ENCODE data around the gene OSTN.

Gene OSTN

DNA sequence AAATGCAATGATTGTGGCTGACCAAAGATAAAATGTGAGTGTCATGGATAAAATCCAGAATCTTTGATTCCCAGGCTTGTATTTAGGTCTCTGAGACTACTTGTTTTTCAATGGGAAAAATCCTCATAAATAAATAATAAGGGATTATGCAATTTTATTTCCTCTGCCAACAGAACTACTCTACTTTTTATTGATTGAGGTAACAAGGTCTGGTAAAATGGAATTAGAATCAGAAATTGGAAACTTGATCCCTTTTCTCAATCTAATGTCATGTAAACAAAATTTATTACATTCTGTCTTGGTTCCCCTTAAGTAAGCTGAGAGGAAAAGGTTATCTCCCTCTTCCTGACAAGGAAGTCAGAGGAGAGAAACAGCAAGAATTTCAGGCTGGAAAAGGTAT lies 81.8 kb downstream of the OSTN start:
- TF ChIP-seq, protein P1, sequence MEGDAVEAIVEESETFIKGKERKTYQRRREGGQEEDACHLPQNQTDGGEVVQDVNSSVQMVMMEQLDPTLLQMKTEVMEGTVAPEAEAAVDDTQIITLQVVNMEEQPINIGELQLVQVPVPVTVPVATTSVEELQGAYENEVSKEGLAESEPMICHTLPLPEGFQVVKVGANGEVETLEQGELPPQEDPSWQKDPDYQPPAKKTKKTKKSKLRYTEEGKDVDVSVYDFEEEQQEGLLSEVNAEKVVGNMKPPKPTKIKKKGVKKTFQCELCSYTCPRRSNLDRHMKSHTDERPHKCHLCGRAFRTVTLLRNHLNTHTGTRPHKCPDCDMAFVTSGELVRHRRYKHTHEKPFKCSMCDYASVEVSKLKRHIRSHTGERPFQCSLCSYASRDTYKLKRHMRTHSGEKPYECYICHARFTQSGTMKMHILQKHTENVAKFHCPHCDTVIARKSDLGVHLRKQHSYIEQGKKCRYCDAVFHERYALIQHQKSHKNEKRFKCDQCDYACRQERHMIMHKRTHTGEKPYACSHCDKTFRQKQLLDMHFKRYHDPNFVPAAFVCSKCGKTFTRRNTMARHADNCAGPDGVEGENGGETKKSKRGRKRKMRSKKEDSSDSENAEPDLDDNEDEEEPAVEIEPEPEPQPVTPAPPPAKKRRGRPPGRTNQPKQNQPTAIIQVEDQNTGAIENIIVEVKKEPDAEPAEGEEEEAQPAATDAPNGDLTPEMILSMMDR (IDR thresholded peaks at IDR 0.05; ENCODE audit: low read depth, low read length) = no peak
- H3K4me3 ChIP-seq (replicated peaks in 1 of 2; ENCODE audit: low read depth in 2 of 2, low read length in 2 of 2) = no peak overlapping the region
- no peak for DNase-seq (ENCODE audit: low read depth in 2 of 2)

DNA sequence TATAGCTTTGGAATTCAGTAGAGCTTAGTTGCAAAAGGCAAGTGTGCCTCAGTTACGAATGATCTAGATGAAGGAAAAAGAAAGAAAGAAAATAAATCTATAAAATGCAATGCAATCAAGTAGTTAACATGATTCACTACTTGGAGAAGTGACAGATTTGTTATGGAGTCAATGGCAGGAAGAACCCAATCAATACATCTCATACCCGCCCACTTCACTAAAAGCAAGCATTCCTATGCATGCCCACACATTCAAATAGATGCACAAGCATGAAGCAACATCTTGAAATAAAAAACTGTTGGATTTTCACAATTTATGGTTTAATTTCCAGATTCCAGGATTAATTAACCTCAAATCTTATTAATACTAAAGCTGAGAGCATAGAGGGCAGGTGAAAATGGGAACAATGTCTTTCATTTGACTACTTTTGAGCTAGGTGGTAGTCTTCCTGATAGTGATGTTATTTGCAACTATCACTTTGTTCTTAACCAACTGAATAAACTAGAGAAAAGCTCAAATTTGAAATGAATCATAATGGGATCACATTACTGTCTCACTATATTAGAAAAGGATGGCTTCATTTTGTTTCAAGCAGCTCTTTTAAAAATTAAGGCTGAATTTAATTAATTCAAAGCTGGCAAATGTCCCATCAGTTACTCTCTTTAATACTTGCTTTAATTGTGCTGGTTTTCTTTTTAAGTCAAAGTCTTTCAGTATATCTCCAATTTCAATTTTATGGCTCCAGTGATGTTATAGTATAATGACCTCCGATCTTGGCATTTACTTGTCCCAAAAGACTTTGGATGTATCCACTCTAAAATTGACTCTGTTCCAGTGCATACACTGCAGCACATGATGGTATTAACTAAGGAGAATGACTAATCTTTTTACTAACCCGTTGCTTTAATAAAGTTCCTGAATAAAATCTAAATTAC lies 83.5 kb downstream of the OSTN start:
- DNase-seq (ENCODE audit: low read depth in 2 of 2) = peak; percentile 23 to 27
- TF ChIP-seq, protein P1 (IDR thresholded peaks at IDR 0.05; ENCODE audit: low read depth, low read length) = no peak
- no peak overlapping the region for H3K4me3 ChIP-seq (replicated peaks in 1 of 2; ENCODE audit: low read depth in 2 of 2, low read length in 2 of 2)

DNA sequence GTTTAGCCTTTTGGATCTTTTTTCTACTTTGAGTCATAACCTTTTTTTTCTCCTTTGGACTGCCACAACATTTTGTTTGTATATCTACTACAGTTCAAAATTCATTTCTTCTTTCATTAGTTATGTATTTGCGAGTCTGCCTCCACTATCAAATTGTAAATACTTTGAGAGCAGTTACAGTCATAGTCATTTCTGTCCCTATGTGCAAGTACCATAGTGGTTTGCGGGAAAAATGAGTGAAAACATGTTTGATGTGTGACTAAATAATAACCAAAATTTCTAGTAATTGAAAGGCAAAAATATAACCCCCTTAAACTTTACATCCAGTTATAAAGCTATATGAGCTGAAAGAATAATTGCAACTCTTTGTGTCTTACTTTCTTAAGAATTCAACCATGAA lies 84.4 kb downstream of the OSTN start:
- no peak for DNase-seq (ENCODE audit: low read depth in 2 of 2)
- TF ChIP-seq, protein P1 (IDR thresholded peaks at IDR 0.05; ENCODE audit: low read depth, low read length) = no peak
- no peak overlapping the region for H3K4me3 ChIP-seq (replicated peaks in 1 of 2; ENCODE audit: low read depth in 2 of 2, low read length in 2 of 2)

DNA sequence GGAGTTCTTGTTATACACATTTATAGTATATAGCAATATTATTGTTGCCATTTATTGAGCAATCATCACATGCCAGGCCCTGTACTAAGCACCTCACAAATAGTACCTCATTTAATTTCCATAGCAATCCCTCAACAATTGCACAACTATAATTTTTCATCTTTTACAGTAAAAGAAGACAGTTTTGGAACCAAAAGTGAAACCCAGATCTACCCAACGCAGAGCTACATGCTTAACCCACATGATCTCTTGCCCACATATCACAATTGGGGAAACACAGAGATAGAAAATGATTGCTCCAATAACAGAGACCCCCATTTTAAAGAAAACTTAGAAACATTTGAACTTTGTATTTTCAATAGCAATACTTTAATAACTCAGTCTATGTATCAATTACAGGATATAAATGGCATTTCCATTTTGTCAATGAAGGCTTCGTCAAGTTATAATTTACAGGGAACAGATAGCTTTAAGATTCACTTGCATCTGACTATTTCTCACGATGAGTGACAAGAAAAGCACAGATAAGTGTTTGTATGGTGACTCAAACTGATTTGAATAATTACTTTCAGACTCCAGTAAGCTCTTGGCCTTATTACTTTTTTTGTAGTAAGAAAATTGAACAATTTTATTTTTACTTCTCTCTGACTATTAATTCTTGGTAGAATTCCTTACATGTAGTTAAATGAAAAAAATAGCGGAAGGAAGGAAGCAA lies 91.4 kb downstream of the OSTN start:
- DNase-seq (ENCODE audit: low read depth in 2 of 2) = peak; percentile 11 to 36
- no peak overlapping the region for H3K4me3 ChIP-seq (replicated peaks in 1 of 2; ENCODE audit: low read depth in 2 of 2, low read length in 2 of 2)
- TF ChIP-seq, protein P1 (IDR thresholded peaks at IDR 0.05; ENCODE audit: low read depth, low read length) = no peak

DNA sequence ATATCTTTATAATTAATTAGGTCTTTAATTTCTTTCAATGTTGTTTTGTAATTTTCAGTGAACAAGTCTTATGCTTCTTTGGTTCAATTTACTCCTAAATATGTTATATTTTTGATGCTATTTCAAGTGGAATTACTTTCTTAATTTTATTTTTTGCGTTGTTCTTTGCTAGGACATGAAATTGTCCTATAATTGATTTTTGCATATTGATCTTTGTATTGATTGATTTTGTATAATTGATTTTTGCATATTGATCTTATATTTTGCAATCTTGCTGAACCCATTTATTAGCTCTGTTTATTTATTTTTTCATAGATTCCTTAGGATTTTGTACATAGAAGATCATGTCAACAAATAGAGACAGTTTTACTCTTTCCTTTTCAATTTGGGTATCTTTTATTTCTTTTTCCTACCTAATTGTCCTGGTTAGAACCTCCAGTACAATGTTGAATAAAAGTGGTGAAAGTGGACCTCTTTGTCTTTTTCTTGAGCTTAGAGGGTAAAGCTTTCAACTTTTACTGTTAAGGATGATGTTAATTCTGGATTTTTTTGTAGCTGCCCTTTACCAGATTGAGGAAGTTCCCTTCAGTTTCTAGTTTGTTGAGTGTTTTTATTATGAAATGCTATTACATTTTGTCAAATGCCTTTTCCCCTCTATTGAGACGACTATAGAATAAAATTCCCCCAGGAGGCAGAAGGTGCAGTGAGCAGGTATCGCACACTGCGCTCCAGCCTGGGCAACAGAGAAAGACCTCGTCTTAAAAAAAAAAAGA lies 93.4 kb downstream of the OSTN start:
- DNase-seq (ENCODE audit: low read depth in 2 of 2) = no peak
- TF ChIP-seq, protein P1 (IDR thresholded peaks at IDR 0.05; ENCODE audit: low read depth, low read length) = no peak
- no peak overlapping the region for H3K4me3 ChIP-seq (replicated peaks in 1 of 2; ENCODE audit: low read depth in 2 of 2, low read length in 2 of 2)

DNA sequence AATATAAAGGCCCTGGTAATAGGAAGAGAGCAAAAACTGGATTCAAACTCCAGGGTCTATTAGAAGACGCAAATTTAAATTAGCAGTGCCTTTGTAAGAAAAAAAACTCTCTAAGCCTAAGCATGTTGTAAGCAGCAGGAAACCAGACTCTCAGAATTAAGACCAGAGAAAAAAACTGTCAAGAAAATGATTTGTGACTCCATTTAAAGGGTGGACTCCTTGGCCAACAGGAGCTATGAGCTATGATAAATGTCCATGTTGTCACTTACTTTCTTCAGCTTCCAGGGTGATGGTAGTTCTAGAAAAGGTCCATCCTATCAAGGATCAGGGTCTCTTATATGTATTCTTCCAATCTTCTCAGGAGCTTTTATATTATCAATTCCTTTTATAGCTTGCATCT lies 95.2 kb downstream of the OSTN start:
- no peak overlapping the region for H3K4me3 ChIP-seq (replicated peaks in 1 of 2; ENCODE audit: low read depth in 2 of 2, low read length in 2 of 2)
- no peak for DNase-seq (ENCODE audit: low read depth in 2 of 2)
- TF ChIP-seq, protein P1 (IDR thresholded peaks at IDR 0.05; ENCODE audit: low read depth, low read length) = no peak

Measured in cardiac fibroblast (primary cell).